ENCODE measurements around the gene MTERF1.

Gene MTERF1

DNA sequence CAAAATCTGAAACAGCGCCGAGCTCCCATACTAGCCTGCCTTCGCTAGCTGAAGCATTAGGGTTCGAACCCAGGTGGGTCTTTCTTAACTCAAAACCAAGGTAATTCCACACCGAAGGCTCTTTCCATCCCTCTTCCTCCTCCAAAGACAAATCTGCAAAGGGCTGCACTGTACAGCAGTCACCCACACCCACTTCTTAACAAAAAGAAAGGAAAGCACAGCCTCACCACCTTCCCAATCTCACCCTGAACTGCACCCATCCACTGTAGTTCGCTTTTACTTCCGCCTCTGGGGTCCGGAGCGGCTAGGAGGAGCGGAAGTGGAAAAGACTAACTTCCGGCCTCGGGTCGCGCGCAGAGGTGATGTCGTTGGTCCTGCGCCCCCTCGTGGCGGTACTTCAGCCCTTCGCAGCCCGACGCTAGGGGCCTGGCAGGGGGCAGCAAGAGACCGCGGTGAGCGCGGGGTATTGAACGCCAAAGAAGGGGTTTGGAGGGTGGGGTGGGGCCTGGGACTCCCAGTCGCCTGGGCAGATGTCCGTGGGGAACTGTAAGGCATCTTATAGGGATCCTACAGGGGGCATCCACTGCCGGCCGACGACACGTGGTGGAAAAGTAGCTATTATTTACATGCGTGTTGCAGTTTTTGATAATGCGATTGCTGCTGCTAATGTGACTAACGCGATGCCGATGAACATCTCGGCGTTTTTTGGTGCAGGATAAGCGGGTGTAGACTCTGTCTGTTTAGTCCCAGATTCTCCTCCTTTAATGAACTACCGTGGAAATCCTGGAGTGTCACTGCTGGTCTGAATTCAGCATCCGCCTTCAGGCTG is at the start of gene MTERF1:
TSS of gene MTERF1 (minus strand) at position 290 of the 829 bp plus-strand sequence. CDS start 619 bp downstream, outside the sequence.
- Mint-ChIP-seq H3K27me3 (no peaks in the 10 kb centered on the region), H3K27ac (peak within 1 kb of the TSS; percentile 91), H3K36me3 (ENCODE audit: low read depth) (peaks cover 17% of the 10 kb centered on the region), H3K4me3 (peak within 1 kb of the TSS; percentile 92), H3K4me1 (peaks cover 27% of the 10 kb centered on the region), H3K9me3 (peaks cover 3% of the 10 kb centered on the region)
- ATAC-seq: peak; percentile 98
- peak; percentile 97 for DNase-seq

- ATAC-seq: peak; percentile 94
- no peak for DNase-seq
- Mint-ChIP-seq H3K9me3 (peaks cover 9% of the 10 kb centered on the region), H3K27me3 (peaks cover 9% of the 10 kb centered on the region), H3K27ac (no peak overlapping the region), H3K36me3 (ENCODE audit: low read depth) (peaks cover 3% of the 10 kb centered on the region), H3K4me1 (peaks cover 14% of the 10 kb centered on the region), H3K4me3 (no peak overlapping the region)
These were observed 49.0 kb upstream of the MTERF1 start for GRCh38 chr7:91929463-91929862.

- Mint-ChIP-seq H3K27ac (no peak overlapping the region), H3K9me3 (peaks cover 9% of the 10 kb centered on the region), H3K4me1 (peaks cover 14% of the 10 kb centered on the region), H3K27me3 (peaks cover 9% of the 10 kb centered on the region), H3K36me3 (ENCODE audit: low read depth) (peaks cover 3% of the 10 kb centered on the region), H3K4me3 (no peak overlapping the region)
- no peak for ATAC-seq
- DNase-seq: no peak
These were observed 47.4 kb upstream of the MTERF1 start for GRCh38 chr7:91927912-91928311.

DNA sequence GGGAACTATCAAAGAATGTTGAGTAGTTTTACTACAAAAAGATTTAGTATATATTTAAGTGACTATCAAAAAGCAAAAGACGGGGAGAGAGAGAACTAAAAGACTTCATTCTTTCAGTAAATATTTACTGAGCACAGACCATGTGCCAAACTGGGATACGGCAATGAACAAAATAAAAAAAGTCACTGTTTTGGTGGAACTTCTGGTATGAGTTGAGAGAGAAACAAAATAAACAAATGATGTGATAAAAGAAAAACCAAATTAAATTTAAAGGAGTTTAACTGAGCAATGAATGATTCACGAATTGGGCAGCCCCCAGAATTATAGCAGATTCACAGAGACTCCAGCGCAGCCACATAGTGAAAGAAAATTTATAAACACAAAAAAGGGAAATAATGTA is 42.4 kb upstream of the MTERF1 start:
- peaks cover 5% of the 10 kb centered on the region for H3K9me3 Mint-ChIP-seq
- H3K4me3 Mint-ChIP-seq: no peak overlapping the region
- peaks cover 1% of the 10 kb centered on the region for H3K36me3 Mint-ChIP-seq (ENCODE audit: low read depth)
- DNase-seq (no peak), ATAC-seq (no peak)
- no peaks in the 10 kb centered on the region for H3K4me1 Mint-ChIP-seq
- no peak overlapping the region for H3K27ac Mint-ChIP-seq
- peaks cover 8% of the 10 kb centered on the region for H3K27me3 Mint-ChIP-seq

GRCh38 chr7:91918356-91918755 is 37.9 kb upstream of the MTERF1 start:
- Mint-ChIP-seq H3K4me3 (no peak overlapping the region), H3K36me3 (ENCODE audit: low read depth) (no peaks in the 10 kb centered on the region), H3K27ac (no peak overlapping the region), H3K9me3 (no peaks in the 10 kb centered on the region), H3K4me1 (no peaks in the 10 kb centered on the region), H3K27me3 (peaks cover 5% of the 10 kb centered on the region)
- ATAC-seq (no peak), DNase-seq (no peak)

- no peak overlapping the region for H3K4me3 Mint-ChIP-seq
- H3K27ac Mint-ChIP-seq: no peak overlapping the region
- H3K27me3 Mint-ChIP-seq: peaks cover 5% of the 10 kb centered on the region
- ATAC-seq (no peak), DNase-seq (no peak)
- H3K9me3 Mint-ChIP-seq: no peaks in the 10 kb centered on the region
- H3K36me3 Mint-ChIP-seq (ENCODE audit: low read depth): no peaks in the 10 kb centered on the region
- no peaks in the 10 kb centered on the region for H3K4me1 Mint-ChIP-seq
These were observed 35.5 kb upstream of the MTERF1 start for GRCh38 chr7:91916051-91916440.

- DNase-seq (no peak), ATAC-seq (no peak)
- H3K27me3 Mint-ChIP-seq: peaks cover 4% of the 10 kb centered on the region
- no peaks in the 10 kb centered on the region for H3K4me1 Mint-ChIP-seq
- no peaks in the 10 kb centered on the region for H3K36me3 Mint-ChIP-seq (ENCODE audit: low read depth)
- no peak overlapping the region for H3K27ac Mint-ChIP-seq
- no peaks in the 10 kb centered on the region for H3K9me3 Mint-ChIP-seq
- H3K4me3 Mint-ChIP-seq: no peak overlapping the region
These were observed 35.0 kb upstream of the MTERF1 start for GRCh38 chr7:91915401-91916050.

DNA sequence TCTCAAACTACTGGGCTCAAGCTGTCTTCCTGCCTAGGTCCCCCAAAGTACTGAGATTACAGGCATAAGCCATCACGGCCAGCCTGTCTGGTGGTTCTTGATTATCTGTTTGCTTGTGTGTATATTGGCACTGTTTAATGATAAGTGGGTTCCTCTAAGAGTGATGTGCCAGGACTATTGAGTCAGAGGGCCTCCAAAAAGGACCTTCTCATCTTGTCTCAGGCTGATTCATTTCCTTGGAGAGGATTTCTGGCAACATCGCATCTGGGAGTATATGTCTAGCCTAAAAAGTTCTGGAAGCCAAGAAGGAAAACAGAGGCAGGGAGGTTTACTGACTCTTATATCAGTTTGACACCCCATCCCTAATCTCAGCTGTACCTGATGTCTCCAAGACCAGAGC is 33.1 kb upstream of the MTERF1 start:
- ATAC-seq (no peak), DNase-seq (no peak)
- no peaks in the 10 kb centered on the region for H3K9me3 Mint-ChIP-seq
- no peaks in the 10 kb centered on the region for H3K4me1 Mint-ChIP-seq
- H3K27me3 Mint-ChIP-seq: peaks cover 6% of the 10 kb centered on the region
- no peak overlapping the region for H3K27ac Mint-ChIP-seq
- H3K4me3 Mint-ChIP-seq: no peak overlapping the region
- H3K36me3 Mint-ChIP-seq (ENCODE audit: low read depth): no peaks in the 10 kb centered on the region

GRCh38 chr7:91912494-91912893 is 32.0 kb upstream of the MTERF1 start:
- H3K9me3 Mint-ChIP-seq: peaks cover under 1% of the 10 kb centered on the region
- no peak for ATAC-seq
- no peak overlapping the region for H3K27ac Mint-ChIP-seq
- no peaks in the 10 kb centered on the region for H3K4me1 Mint-ChIP-seq
- no peak overlapping the region for H3K4me3 Mint-ChIP-seq
- DNase-seq: no peak
- peaks cover 1% of the 10 kb centered on the region for H3K36me3 Mint-ChIP-seq (ENCODE audit: low read depth)
- peaks cover 9% of the 10 kb centered on the region for H3K27me3 Mint-ChIP-seq

GRCh38 chr7:91911121-91911520 is 30.6 kb upstream of the MTERF1 start:
- Mint-ChIP-seq H3K9me3 (peaks cover 4% of the 10 kb centered on the region), H3K27ac (no peak overlapping the region), H3K4me3 (no peak overlapping the region), H3K4me1 (no peaks in the 10 kb centered on the region), H3K36me3 (ENCODE audit: low read depth) (peaks cover 1% of the 10 kb centered on the region), H3K27me3 (peaks cover 8% of the 10 kb centered on the region)
- no peak for ATAC-seq
- no peak for DNase-seq

DNA sequence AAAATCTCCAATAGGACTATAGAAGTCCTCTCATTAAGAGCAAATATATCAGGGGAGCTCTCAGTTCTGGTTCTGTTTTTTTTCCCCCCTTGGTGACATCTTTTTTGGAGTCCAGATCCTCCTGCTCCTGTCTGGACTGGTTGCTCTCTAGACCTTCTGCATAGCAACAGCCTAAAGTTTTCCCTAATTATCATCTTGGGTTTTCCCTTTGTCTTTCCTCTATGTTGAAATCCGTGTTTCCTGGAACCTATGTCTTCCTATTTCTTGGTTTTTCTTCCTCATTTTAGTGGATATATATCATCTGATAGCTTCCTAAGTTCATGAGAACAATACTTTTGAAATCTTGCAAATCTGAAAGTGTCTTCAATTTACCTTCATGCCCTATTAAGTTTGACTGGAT is 29.7 kb upstream of the MTERF1 start:
- DNase-seq: no peak
- H3K36me3 Mint-ChIP-seq (ENCODE audit: low read depth): peaks cover 1% of the 10 kb centered on the region
- no peak for ATAC-seq
- H3K27me3 Mint-ChIP-seq: peaks cover 8% of the 10 kb centered on the region
- H3K4me1 Mint-ChIP-seq: no peaks in the 10 kb centered on the region
- H3K4me3 Mint-ChIP-seq: no peak overlapping the region
- H3K9me3 Mint-ChIP-seq: peaks cover 4% of the 10 kb centered on the region
- no peak overlapping the region for H3K27ac Mint-ChIP-seq

DNA sequence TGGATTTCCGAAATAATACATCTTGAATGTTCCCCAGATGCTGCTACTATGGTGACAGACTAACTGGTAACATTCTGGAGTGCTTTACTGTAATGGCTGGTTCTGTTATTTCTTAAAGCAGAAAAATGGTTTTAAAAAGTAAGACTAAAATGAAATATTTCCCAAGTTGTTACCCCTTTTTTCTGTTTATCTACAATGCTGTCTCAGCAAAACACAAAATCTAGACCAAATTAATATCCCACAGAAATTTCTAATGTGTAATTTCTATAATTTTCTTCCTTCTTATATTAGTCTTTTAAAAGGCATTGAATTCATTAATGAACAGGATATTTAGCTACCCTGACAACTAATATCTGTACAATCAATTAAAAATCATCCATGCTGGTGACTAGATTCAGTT is 19.1 kb upstream of the MTERF1 start:
- no peak overlapping the region for H3K27ac Mint-ChIP-seq
- DNase-seq (no peak), ATAC-seq (no peak)
- H3K4me3 Mint-ChIP-seq: no peak overlapping the region
- H3K27me3 Mint-ChIP-seq: peaks cover 3% of the 10 kb centered on the region
- H3K36me3 Mint-ChIP-seq (ENCODE audit: low read depth): no peaks in the 10 kb centered on the region
- no peaks in the 10 kb centered on the region for H3K9me3 Mint-ChIP-seq
- no peaks in the 10 kb centered on the region for H3K4me1 Mint-ChIP-seq

DNA sequence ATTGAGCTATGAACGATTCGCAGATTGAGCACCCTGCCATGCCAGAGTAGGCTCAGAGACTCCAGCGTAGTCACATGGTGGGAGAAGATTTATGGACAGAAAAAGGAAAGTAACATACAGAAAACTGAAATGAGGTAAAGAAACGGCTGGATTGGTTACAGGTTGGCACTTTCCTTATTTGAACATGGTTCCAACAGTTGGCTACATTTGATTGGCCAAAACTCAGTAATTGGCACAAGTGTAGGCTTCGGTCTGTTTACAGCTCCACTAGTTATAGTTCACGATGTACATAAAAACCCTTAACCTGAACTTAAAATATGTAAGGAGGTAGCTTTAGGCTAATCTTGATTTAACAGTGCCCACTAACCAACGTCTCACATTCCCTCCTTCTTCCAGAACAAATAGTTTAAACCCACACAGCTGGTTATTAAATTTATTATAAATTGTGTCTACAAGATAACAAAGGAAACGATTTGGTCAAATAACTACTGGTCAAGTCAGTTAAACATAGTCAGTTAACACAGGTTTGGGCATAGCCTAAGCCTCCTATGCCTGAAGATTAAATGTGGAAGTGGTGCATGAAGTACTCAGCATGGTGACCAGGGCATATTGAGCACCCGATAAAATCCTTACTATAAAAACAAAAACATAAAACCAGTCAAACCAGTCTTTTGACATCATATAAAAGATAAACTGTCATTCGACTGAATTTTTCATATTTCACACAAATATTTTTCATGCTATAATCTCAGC is 17.9 kb upstream of the MTERF1 start:
- no peak for ATAC-seq

GRCh38 chr7:91894781-91895480 is 14.4 kb upstream of the MTERF1 start:
- no peaks in the 10 kb centered on the region for H3K36me3 Mint-ChIP-seq (ENCODE audit: low read depth)
- ATAC-seq (no peak), DNase-seq (no peak)
- H3K27ac Mint-ChIP-seq: no peak overlapping the region
- peaks cover 9% of the 10 kb centered on the region for H3K27me3 Mint-ChIP-seq
- no peaks in the 10 kb centered on the region for H3K9me3 Mint-ChIP-seq
- H3K4me1 Mint-ChIP-seq: no peaks in the 10 kb centered on the region
- no peak overlapping the region for H3K4me3 Mint-ChIP-seq

More for the DNA sequence above, 17.9 kb upstream of the MTERF1 start:
- Mint-ChIP-seq H3K9me3 (no peaks in the 10 kb centered on the region), H3K4me3 (no peak overlapping the region), H3K36me3 (ENCODE audit: low read depth) (no peaks in the 10 kb centered on the region), H3K27ac (no peak overlapping the region), H3K4me1 (no peaks in the 10 kb centered on the region), H3K27me3 (peaks cover 3% of the 10 kb centered on the region)
- DNase-seq: no peak

Measured in activated naive CD8-positive, alpha-beta T cell treated with anti-CD3 and anti-CD28 coated beads, Interleukin-2, amount 50 U/mL, for 24 hours (primary cell).